Measurements from ENCODE around the gene TBC1D32.
"Not testable (repeated sequence)": the region's sequence is repeated elsewhere in the genome, so short reads cannot be mapped to it uniquely, and the experiment has no call there.

TBC1D32 gene

GRCh38 chr6:121110733-121111132 is 223.5 kb downstream of the TBC1D32 start:
- DNase-seq (ENCODE audit: low read depth in 2 of 2) = no peak

- no peak for DNase-seq (ENCODE audit: low read depth in 2 of 2)
Observed at GRCh38 chr6:121106962-121107361, 227.3 kb downstream of the TBC1D32 start.

GRCh38 chr6:121105461-121105860 is 228.8 kb downstream of the TBC1D32 start:
- no peak for DNase-seq (ENCODE audit: low read depth in 2 of 2)

GRCh38 chr6:121093928-121094327 is 240.4 kb downstream of the TBC1D32 start:
- DNase-seq (ENCODE audit: low read depth in 2 of 2) = no peak

DNA sequence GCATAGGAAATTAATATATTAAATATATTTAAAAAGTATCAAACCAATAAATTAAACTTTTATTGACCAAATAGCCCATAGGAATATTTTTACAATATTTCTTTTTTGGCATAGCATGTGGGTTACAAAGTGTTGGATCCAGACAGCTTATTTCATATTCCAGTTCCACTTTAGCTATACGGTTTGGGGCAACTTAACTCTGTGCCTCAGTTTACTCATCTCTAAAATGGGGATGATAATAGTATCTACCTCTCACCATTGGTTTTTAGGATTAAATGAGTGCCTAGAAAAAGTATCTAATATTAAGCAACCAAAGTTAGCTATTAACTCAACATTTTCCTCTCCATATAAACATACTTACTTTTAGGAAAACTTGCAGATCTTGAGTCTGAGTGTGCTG is 243.8 kb downstream of the TBC1D32 start:
- no peak for DNase-seq (ENCODE audit: low read depth in 2 of 2)

DNA sequence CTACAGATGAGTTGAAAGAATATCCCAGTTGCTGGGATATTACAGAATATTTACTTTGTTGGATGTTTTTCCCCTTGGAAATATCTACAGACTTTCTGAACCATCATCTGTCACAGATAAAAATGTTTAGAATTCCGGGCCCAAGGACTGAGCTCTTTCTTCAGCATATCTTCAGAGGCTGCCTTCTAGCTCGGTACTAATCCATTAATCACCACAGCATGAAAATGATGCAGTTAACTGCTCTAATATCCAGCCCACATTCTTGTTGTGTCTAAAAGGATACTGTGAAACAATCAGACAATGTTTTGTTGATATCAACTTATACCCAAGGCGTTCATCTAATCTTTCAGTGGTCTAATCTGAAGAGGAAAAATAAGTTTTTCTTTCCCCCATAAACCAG is 247.4 kb downstream of the TBC1D32 start:
- DNase-seq (ENCODE audit: low read depth in 2 of 2) = no peak

DNA sequence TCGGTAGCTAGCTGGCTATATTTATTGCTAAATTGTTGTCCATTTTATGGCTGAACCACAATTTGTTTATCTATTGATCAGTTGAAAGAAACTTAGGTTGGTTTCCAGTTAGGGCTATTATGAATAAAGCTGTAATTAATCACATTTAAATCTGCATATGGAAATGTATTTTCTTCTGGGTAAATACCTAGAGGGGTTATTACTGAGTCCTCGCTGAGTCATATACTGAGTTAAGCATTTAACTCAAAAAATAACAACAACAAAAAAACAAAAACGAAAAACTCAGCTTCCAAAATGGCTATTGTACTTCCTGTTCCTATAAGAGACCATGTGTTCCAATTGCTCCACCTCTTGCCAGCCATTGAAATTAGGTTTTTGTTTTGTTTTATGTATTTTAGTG is 258.2 kb downstream of the TBC1D32 start:
- DNase-seq (ENCODE audit: low read depth in 2 of 2) = no peak

GRCh38 chr6:121068749-121069148 is 265.5 kb downstream of the TBC1D32 start:
- not testable (repeated sequence) for DNase-seq (ENCODE audit: low read depth in 2 of 2)

GRCh38 chr6:121067381-121067780 is 266.9 kb downstream of the TBC1D32 start:
- no peak for DNase-seq (ENCODE audit: low read depth in 2 of 2)

- no peak for DNase-seq (ENCODE audit: low read depth in 2 of 2)
Observed at GRCh38 chr6:121064345-121064744, 269.9 kb downstream of the TBC1D32 start.

DNA sequence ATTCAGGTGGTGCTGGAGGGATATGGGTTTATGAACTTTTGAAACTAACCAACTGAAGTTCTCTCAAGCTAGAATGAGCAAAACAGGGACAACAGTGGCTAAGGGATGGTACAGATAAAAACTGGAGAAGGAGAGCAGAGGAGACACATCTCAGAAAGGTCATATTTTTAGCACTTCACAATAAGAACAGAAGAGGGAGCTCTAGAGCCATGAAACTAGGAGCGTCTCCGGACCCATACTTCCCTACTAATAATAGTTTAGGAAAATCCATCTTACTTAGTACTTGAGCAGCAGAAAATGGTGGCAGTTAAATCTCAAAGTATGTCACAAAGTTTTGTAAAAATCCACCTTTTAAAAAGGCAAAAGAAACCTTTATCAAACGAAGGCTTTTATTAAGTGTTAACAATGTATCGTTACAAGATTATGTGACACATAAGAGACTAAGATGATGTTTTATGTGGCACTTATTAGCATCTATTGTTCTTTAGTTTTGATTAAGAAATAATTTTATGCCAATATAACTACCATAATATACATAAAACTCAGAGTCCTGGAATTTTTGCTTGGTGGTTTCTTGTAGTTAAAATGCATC is 278.6 kb downstream of the TBC1D32 start:
- DNase-seq (ENCODE audit: low read depth in 2 of 2) = no peak

GRCh38 chr6:121048593-121048992 is 285.7 kb downstream of the TBC1D32 start:
- not testable (repeated sequence) for DNase-seq (ENCODE audit: low read depth in 2 of 2)

DNA sequence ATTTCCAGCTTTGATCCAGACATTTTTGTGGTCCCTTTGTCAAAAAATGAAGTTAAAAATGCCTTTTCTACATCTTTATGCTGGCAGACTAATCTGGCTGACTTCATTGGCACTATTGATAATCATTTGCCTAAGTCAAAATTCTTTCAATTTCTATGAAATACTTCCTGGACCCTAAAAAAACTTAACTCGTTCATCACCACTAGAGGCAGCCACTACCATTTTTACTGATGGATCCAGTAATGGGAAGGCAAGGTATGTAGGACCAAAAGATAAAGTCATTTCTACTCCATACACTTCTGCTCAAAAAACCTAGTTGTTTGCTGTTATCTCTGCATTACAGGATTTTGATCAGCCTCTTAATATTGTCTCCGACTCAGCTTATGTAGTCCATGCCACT is 289.4 kb downstream of the TBC1D32 start:
- not testable (repeated sequence) for DNase-seq (ENCODE audit: low read depth in 2 of 2)

- DNase-seq (ENCODE audit: low read depth in 2 of 2) = not testable (repeated sequence)
Observed at GRCh38 chr6:121043706-121044105, 290.6 kb downstream of the TBC1D32 start.

GRCh38 chr6:121043211-121043610 is 291.1 kb downstream of the TBC1D32 start:
- DNase-seq (ENCODE audit: low read depth in 2 of 2) = not testable (repeated sequence)

GRCh38 chr6:121042766-121043165 is 291.5 kb downstream of the TBC1D32 start:
- DNase-seq (ENCODE audit: low read depth in 2 of 2) = no peak

- no peak for DNase-seq (ENCODE audit: low read depth in 2 of 2)
Observed at GRCh38 chr6:121040831-121041230, 293.4 kb downstream of the TBC1D32 start.

DNA sequence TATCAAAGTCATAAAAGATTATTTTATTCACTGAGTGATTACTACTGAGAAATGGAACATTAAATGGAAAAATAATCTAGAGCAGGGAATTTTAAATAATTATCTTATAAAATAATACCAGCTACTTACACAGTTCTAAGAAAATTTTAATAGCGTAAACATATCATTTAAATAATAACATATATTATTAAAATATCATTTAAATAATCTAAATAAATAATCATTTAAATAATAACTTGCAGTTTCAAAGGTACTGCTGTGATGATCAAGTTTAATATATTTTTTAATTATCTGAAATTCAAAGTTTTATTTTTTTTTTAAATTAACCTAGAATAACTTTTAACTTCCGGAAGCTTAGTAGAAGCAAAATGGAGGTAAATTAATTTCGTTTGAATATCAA is 301.2 kb downstream of the TBC1D32 start:
- no peak for DNase-seq (ENCODE audit: low read depth in 2 of 2)

GRCh38 chr6:121032268-121033006 is 301.8 kb downstream of the TBC1D32 start:
- no peak for DNase-seq (ENCODE audit: low read depth in 2 of 2)
